Endothelial cell of umbilical vein (primary cell): Measurements from ENCODE around the gene CKAP2.

Experiments used
- EZH2 ChIP-seq: IDR thresholded peaks from 2 replicates; pipeline ENCODE4 v1.6.1; 2012; ENCODE audit warnings: borderline replicate concordance, low read depth, mild to moderate bottlenecking, moderate library complexity, low read length, inconsistent platforms; ENCODE audit not compliant: severe bottlenecking
- FOS ChIP-seq: IDR thresholded peaks from 2 replicates; pipeline ENCODE4 v1.6.1; 2011; ENCODE audit warnings: mild to moderate bottlenecking, low read length, moderate library complexity, borderline replicate concordance; ENCODE audit not compliant: insufficient read depth
- JUN ChIP-seq: IDR thresholded peaks from 2 replicates; pipeline ENCODE4 v1.6.1; 2011; ENCODE audit warnings: borderline replicate concordance, low read depth; ENCODE audit not compliant: insufficient read length, insufficient read depth
- POLR2A ChIP-seq: IDR thresholded peaks from 2 replicates; pipeline ENCODE4 v1.6.1; 2012; ENCODE audit warnings: low read depth, mild to moderate bottlenecking, control low read depth, low read length
- TF ChIP-seq, protein P1 (sequence below), 2 donors: IDR thresholded peaks; 1 replicate in 1 of 2; 2 replicates in 1 of 2; pipeline ENCODE4 v1.5.1; 2011; ENCODE audit warnings: low read length in 2 of 2, mild to moderate bottlenecking in 2 of 2, moderate library complexity in 2 of 2, control low read depth in 1 of 2, inconsistent platforms in 1 of 2, low read depth in 1 of 2; ENCODE audit not compliant: insufficient read depth in 1 of 2; ENCODE audit errors: extremely low read depth in 1 of 2
- TF ChIP-seq, protein P2 (sequence below): IDR thresholded peaks from 2 replicates; pipeline ENCODE4 v1.6.1; 2011; ENCODE audit not compliant: insufficient read depth, insufficient read length

GRCh38 chr13:52447815-52448552 lies 7.3 kb upstream of the CKAP2 start:
- TF ChIP-seq FOS (no peak), JUN (no peak), POLR2A (no peak), EZH2 (no peak)
- TF ChIP-seq, protein P1, sequence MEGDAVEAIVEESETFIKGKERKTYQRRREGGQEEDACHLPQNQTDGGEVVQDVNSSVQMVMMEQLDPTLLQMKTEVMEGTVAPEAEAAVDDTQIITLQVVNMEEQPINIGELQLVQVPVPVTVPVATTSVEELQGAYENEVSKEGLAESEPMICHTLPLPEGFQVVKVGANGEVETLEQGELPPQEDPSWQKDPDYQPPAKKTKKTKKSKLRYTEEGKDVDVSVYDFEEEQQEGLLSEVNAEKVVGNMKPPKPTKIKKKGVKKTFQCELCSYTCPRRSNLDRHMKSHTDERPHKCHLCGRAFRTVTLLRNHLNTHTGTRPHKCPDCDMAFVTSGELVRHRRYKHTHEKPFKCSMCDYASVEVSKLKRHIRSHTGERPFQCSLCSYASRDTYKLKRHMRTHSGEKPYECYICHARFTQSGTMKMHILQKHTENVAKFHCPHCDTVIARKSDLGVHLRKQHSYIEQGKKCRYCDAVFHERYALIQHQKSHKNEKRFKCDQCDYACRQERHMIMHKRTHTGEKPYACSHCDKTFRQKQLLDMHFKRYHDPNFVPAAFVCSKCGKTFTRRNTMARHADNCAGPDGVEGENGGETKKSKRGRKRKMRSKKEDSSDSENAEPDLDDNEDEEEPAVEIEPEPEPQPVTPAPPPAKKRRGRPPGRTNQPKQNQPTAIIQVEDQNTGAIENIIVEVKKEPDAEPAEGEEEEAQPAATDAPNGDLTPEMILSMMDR (IDR thresholded peaks at IDR 0.05; ENCODE audit: extremely low read depth in 1 of 2, insufficient read depth in 1 of 2, low read depth in 1 of 2, low read length in 2 of 2): no peak
- TF ChIP-seq, protein P2, sequence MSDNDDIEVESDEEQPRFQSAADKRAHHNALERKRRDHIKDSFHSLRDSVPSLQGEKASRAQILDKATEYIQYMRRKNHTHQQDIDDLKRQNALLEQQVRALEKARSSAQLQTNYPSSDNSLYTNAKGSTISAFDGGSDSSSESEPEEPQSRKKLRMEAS: no peak
